ENCODE results near the gene PIGV. TPM values are rescaled to one million over a fixed set of nuclear protein-coding genes. Genes with fewer than 3 reads are reported as not detected.
A peak's percentile ranks its signal among the peaks of the same experiment; 100 is the strongest.

Gene PIGV
- total RNA-seq, 2 donors from 2014 or later = 10.9 to 14.2 TPM

DNA sequence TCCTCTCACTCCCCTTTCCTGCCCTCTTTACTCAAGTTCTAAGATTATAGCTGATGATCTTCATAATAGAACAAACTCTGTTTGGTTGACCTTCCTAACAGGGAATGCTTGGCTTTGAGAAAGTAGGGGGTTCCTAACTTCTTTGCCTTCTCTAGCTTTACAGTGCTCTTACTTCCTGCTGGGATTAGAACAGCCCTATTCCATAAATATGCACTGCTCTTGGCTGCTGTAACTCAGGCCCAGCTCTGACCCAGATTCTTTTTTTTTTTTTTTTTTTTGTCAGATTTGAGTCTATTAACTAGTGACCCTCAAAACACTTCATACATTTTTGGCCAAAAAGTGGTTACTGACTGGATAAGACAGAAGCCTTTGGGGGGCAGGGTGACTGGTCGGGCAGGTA, 39.4 kb upstream of the PIGV start:
- no peak for TF ChIP-seq POLR2A (IDR thresholded peaks at IDR 0.05)
- TF ChIP-seq, protein P1, sequence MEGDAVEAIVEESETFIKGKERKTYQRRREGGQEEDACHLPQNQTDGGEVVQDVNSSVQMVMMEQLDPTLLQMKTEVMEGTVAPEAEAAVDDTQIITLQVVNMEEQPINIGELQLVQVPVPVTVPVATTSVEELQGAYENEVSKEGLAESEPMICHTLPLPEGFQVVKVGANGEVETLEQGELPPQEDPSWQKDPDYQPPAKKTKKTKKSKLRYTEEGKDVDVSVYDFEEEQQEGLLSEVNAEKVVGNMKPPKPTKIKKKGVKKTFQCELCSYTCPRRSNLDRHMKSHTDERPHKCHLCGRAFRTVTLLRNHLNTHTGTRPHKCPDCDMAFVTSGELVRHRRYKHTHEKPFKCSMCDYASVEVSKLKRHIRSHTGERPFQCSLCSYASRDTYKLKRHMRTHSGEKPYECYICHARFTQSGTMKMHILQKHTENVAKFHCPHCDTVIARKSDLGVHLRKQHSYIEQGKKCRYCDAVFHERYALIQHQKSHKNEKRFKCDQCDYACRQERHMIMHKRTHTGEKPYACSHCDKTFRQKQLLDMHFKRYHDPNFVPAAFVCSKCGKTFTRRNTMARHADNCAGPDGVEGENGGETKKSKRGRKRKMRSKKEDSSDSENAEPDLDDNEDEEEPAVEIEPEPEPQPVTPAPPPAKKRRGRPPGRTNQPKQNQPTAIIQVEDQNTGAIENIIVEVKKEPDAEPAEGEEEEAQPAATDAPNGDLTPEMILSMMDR (IDR thresholded peaks at IDR 0.05) = no peak
- no peak for ATAC-seq
- Histone ChIP-seq H3K4me3 (no peak overlapping the region), H3K4me1 (peaks cover 21% of the 10 kb centered on the region), H3K27me3 (no peaks in the 10 kb centered on the region), H3K36me3 (replicated peaks in 1 of 2; ENCODE audit: insufficient read depth in 1 of 2, low read depth in 2 of 2) (no peaks in the 10 kb centered on the region), H3K9me3 (no peaks in the 10 kb centered on the region), H3K27ac (peak overlapping the region in 1 of 4 donors; percentile 13)
- DNase-seq = no peak
- WGBS, 2 donors = 73 to 90% methylated on average over 1 of the region's 1 CpG
- intact Hi-C loops (cut with DNase I) = no loop called here

DNA sequence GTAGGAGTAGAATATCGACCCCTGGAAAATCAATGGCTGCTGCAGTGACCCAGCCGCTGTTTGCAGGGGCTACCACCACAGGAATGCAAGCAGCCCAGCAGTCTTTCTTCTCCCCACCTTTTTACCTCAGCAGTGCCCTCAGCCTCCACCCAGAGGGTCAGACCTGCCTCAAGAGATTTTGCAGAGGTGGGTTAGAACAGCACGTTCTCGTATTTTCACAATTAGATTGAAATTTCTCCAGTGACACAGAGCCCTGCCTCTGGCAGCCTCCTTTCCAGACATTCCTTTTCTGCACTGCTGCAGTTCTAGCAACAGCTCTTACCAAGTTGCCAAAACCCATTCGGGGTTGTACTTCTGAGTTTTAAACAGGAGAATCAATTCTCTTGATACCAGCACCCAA, 38.3 kb upstream of the PIGV start:
- Histone ChIP-seq H3K9me3 (no peaks in the 10 kb centered on the region), H3K4me1 (peaks cover 22% of the 10 kb centered on the region), H3K4me3 (no peak overlapping the region), H3K36me3 (replicated peaks in 1 of 2; ENCODE audit: insufficient read depth in 1 of 2, low read depth in 2 of 2) (no peaks in the 10 kb centered on the region), H3K27me3 (no peaks in the 10 kb centered on the region), H3K27ac (peak overlapping the region in 1 of 4 donors; percentile 9)
- DNase-seq (no peak), ATAC-seq (no peak)
- intact Hi-C loops (cut with DNase I) = no loop called here
- WGBS, 2 donors = 64 to 76% methylated on average over 5 of the region's 5 CpGs
- TF ChIP-seq, protein P1 (IDR thresholded peaks at IDR 0.05) = no peak
- no peak for TF ChIP-seq POLR2A (IDR thresholded peaks at IDR 0.05)

DNA sequence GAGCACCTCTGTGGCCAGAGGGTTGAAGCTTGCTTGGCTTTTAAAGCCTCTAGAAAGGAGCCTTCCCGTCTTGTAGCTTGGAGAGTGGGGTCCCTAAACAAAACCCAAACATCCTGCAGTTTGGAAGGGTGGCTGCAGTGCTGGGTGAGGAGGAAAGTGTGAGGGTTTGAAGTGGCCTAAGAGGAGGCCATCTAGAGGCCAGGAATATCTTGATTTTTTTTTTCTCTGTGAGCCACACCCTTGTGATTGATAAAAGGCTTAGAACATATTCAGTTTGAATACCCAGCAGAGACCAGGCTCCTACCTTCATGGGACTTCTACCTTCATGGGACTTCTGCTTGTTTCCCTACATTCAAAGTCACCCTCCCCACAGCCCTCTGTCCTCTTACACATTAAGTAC, 37.3 kb upstream of the PIGV start:
- H3K4me1 ChIP-seq = peaks cover 28% of the 10 kb centered on the region
- no peaks in the 10 kb centered on the region for H3K36me3 ChIP-seq (replicated peaks in 1 of 2; ENCODE audit: insufficient read depth in 1 of 2, low read depth in 2 of 2)
- DNase-seq (no peak), ATAC-seq (no peak)
- no peak overlapping the region for H3K4me3 ChIP-seq
- TF ChIP-seq, protein P1 (IDR thresholded peaks at IDR 0.05) = no peak
- TF ChIP-seq POLR2A (IDR thresholded peaks at IDR 0.05) = no peak
- H3K9me3 ChIP-seq = no peaks in the 10 kb centered on the region
- H3K27ac ChIP-seq = no peak overlapping the region
- no peaks in the 10 kb centered on the region for H3K27me3 ChIP-seq
- intact Hi-C loops (cut with DNase I) = no loop called here
- 89 to 93% methylated on average over 1 of the region's 1 CpG for WGBS, 2 donors

DNA sequence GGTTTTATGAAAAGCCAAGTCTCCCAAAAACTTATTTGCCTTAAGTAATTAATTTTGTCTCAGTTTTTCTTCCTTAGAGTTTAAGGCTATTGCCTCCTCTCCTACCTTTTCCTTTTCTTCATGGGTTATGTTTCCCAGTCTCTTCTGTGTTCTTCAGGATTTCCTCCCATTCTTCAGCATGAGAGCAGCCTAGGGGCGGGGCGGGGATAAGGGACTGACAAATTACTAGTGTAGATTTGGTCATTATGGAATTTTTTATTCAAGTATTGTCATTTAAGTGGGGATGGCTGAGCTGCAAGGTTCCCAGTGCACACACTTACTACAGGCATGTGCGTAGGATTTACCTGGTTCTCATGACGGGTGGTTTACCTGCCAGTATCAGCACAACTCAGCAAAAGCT, 35.2 kb upstream of the PIGV start:
- 93% methylated on average over 4 of the region's 4 CpGs for WGBS, 2 donors
- no peak for DNase-seq
- H3K36me3 ChIP-seq (replicated peaks in 1 of 2; ENCODE audit: insufficient read depth in 1 of 2, low read depth in 2 of 2) = no peaks in the 10 kb centered on the region
- no peak overlapping the region for H3K4me3 ChIP-seq
- H3K27ac ChIP-seq = peak overlapping the region in 1 of 4 donors; percentile 17
- H3K9me3 ChIP-seq = no peaks in the 10 kb centered on the region
- peaks cover 28% of the 10 kb centered on the region for H3K4me1 ChIP-seq
- TF ChIP-seq, protein P1 (IDR thresholded peaks at IDR 0.05) = no peak
- no peak for TF ChIP-seq POLR2A (IDR thresholded peaks at IDR 0.05)
- ATAC-seq = no peak
- intact Hi-C loops (cut with DNase I) = no loop called here
- no peaks in the 10 kb centered on the region for H3K27me3 ChIP-seq

DNA sequence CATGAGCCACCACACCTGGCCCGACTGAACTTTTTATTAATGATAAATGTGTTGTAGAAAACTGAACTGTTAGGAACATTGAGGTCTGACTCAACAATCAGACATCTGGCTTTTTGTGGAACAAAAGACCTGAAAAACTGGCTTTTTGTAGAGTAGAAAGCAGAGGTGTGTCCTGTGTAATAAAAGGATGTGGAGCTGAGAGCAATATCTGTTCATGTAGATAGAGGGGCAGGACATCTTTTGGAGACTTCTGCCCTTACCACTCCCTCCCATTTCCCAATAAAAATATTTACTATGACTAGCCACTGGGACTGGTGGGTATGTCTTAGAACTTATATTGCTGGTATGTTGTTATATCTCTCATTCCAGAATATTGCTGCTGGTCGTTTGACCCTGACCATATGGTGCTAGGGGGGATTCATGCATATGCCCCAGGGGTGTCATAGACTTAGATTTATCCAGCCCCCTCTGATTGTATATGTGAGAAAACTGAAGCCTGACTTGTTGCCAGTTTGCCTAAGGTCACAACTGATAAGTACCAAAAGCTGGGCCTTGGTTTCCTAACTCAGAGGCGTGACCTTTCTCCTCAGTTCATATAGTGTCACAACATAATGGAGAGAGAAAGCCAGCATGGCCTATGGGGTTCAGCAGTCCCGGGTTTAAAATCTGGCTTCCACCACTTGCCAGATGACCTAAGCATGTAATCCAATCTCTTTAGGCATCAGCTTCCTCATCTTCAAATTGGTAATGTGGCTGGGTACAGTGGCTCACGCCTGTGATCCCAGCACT, 33.5 kb upstream of the PIGV start:
- Histone ChIP-seq H3K4me1 (peaks cover 31% of the 10 kb centered on the region), H3K27me3 (no peaks in the 10 kb centered on the region), H3K27ac (no peak overlapping the region), H3K9me3 (no peaks in the 10 kb centered on the region), H3K36me3 (replicated peaks in 1 of 2; ENCODE audit: insufficient read depth in 1 of 2, low read depth in 2 of 2) (peaks cover 0 to 6% of the 10 kb centered on the region in 2 donors), H3K4me3 (no peak overlapping the region)
- intact Hi-C loops (cut with DNase I) = no loop called here
- 84 to 85% methylated on average over 5 of the region's 5 CpGs for WGBS, 2 donors
- ATAC-seq (no peak), DNase-seq (no peak)
- TF ChIP-seq POLR2A (IDR thresholded peaks at IDR 0.05) = no peak
